Activated CD8-positive, alpha-beta T cell treated with anti-CD3 and anti-CD28 coated beads, Interleukin-2, amount 10 ng/mL, durations not matched to agents 7 days and 5 days (primary cell): ENCODE measurements around the gene UNC5C. TPM values are rescaled to one million over a fixed set of nuclear protein-coding genes. Genes with fewer than 3 reads are reported as not detected.
"Not testable (repeated sequence)": the region's sequence is repeated elsewhere in the genome, so short reads cannot be mapped to it uniquely, and the experiment has no call there.

Source experiments
- ATAC-seq: fragments of 150-1000 bp; cut with Tn5 transposase; one replicate; pipeline ENCODE4 v1.10.0; 2021; ENCODE audit warnings: moderate library complexity
- CTCF ChIA-PET: fragments of 350-600 bp; sonication (Branson Sonifier 250); formaldehyde crosslinking; loops from one replicate; lab custom pipeline; 2021; ENCODE audit warnings: antibody characterized with exemption; lab: Charles Lee
- POLR2A ChIA-PET: fragments of 350-600 bp; sonication (Branson Sonifier 250); formaldehyde crosslinking; loops from one replicate; lab custom pipeline; 2021; ENCODE audit warnings: antibody characterized with exemption; lab: Charles Lee
- DNase-seq: peaks from one replicate; pipeline ENCODE4 v3.0.0-alpha.2; 2020
- H3K27ac Mint-ChIP-seq: one replicate; pipeline ENCODE4 v1.8.0; 2021; ENCODE audit warnings: mild to moderate bottlenecking, mixed read lengths
- H3K27me3 Mint-ChIP-seq: one replicate; pipeline ENCODE4 v1.8.0; 2021; ENCODE audit warnings: low read depth, mixed read lengths
- H3K36me3 Mint-ChIP-seq: one replicate; pipeline ENCODE4 v1.8.0; 2021; ENCODE audit warnings: low read depth, mixed read lengths
- H3K4me1 Mint-ChIP-seq: one replicate; pipeline ENCODE4 v1.8.0; 2021; ENCODE audit warnings: low read depth, mixed read lengths
- H3K4me3 Mint-ChIP-seq: one replicate; pipeline ENCODE4 v1.8.0; 2021; ENCODE audit warnings: mild to moderate bottlenecking, mixed read lengths
- H3K9me3 Mint-ChIP-seq: one replicate; pipeline ENCODE4 v1.8.0; 2022; ENCODE audit warnings: mixed read lengths; ENCODE audit not compliant: insufficient read depth
- total RNA-seq, 2 experiments: library from RNA; stranded (reverse); gene quantifications; one replicate each; pipeline ENCODE4 v1.2.3, GENCODE V29; 2021

Gene UNC5C
- total RNA-seq, 2 experiments from 2014 or later = not detected

DNA sequence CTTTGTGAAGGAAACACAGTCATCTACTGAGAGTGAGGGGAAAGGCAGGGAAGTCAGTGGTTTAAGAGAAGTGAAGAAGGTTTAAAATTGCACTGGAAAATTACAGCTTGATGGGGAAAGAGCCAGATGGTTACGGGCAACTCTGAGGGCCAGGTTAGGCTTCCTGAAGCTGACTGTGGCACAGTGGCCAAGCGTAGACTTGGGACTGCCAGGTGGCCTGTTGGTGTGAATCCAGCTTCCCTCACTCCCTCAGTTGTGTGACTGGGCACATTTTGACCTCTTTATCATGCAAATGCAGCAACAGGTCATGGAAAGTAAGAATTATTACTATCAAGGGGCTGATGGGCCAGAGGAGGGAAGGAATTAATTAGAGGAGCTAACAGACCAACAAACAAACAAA lies 390.1 kb downstream of the UNC5C start:
- no peak for ATAC-seq

DNA sequence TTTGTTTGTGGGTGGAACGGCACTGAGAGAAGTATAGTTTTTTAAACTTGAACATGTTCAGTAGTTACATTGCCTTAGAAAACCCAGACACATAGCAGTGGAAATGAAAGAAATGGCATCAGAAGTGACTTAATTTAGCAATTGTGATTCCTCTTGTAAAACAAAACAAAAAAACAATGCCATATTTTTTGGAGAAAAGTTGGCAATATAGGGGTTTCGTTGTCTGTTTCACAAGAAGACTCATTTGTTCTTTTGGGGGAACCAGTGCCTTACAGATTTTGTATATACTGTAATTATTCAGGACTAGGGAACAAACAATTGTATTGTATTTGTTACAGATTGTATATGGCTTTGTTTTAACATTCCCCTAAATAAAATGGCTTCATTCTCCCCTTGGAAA lies 390.7 kb downstream of the UNC5C start:
- CTCF ChIA-PET = interaction anchor here (4.1 kb wide), 1 partner anchor 9 kb away, joined by 35 read pairs; no protein-coding TSS in a partner anchor
- Mint-ChIP-seq H3K27me3 (peaks cover 8% of the 10 kb centered on the region), H3K36me3 (peaks cover 4% of the 10 kb centered on the region), H3K4me3 (no peak overlapping the region), H3K27ac (no peak overlapping the region), H3K9me3 (no peaks in the 10 kb centered on the region), H3K4me1 (peaks cover 32% of the 10 kb centered on the region)
- ATAC-seq = no peak
- POLR2A ChIA-PET = no interaction called here
- no peak for DNase-seq

More for the DNA sequence above, 390.1 kb downstream of the UNC5C start:
- Mint-ChIP-seq H3K4me3 (no peak overlapping the region), H3K9me3 (no peaks in the 10 kb centered on the region), H3K27ac (no peak overlapping the region), H3K4me1 (peaks cover 32% of the 10 kb centered on the region), H3K27me3 (peaks cover 8% of the 10 kb centered on the region), H3K36me3 (peaks cover 4% of the 10 kb centered on the region)
- no peak for DNase-seq
- ChIA-PET POLR2A (no interaction called here), CTCF (no interaction called here)

DNA sequence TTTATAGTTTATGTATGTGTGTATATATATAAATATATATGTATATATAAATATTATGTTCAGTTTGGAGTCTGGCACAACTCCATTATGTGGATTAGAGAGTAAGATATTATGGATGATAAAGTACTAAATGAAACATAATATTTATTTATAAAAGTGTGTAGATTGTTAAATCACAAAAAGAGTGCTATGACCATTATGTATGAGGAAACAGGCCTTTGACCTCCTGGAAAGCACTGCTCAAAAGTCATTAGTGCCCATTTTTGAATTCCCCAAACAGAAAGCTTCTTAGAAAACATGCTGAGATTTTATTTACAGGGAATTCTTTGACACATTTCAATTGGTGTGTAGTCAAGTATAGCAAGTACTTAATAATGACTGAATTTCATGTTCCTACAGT lies 391.2 kb downstream of the UNC5C start:
- Mint-ChIP-seq H3K36me3 (peaks cover 4% of the 10 kb centered on the region), H3K9me3 (no peaks in the 10 kb centered on the region), H3K4me1 (peaks cover 32% of the 10 kb centered on the region), H3K4me3 (no peak overlapping the region), H3K27ac (no peak overlapping the region), H3K27me3 (peaks cover 5% of the 10 kb centered on the region)
- ChIA-PET CTCF (interaction anchor here (4.1 kb wide), 1 partner anchor 10 kb away, joined by 35 read pairs; no protein-coding TSS in a partner anchor), POLR2A (no interaction called here)
- no peak for DNase-seq
- no peak for ATAC-seq

DNA sequence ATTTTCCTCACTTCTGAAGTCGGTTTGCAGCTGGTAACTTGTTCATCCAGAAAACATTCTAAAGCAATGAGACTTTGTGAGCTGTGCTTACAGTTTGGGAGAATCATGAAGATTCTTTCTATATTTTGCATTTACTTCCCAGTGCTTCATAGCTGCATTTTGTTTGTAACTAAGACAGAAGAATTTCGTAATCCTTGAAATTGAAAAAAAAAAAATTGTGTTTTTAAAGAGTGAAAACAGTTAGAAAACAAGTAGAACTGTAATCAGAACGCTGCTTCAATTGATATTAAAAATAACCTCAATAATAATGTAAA lies 392.4 kb downstream of the UNC5C start:
- DNase-seq (no peak), ATAC-seq (peak; percentile 6)
- CTCF ChIA-PET = interaction anchor here (0.9 to 4.1 kb wide), 3 partner anchors 8 to 31 kb away, joined by 3 to 35 read pairs (median 3); no protein-coding TSS in a partner anchor
- H3K9me3 Mint-ChIP-seq = no peaks in the 10 kb centered on the region
- peaks cover 5% of the 10 kb centered on the region for H3K27me3 Mint-ChIP-seq
- H3K4me3 Mint-ChIP-seq = peak overlapping the region; percentile 61
- peak overlapping the region; percentile 92 for H3K27ac Mint-ChIP-seq
- peaks cover 32% of the 10 kb centered on the region for H3K4me1 Mint-ChIP-seq
- POLR2A ChIA-PET = no interaction called here
- H3K36me3 Mint-ChIP-seq = peaks cover 4% of the 10 kb centered on the region

DNA sequence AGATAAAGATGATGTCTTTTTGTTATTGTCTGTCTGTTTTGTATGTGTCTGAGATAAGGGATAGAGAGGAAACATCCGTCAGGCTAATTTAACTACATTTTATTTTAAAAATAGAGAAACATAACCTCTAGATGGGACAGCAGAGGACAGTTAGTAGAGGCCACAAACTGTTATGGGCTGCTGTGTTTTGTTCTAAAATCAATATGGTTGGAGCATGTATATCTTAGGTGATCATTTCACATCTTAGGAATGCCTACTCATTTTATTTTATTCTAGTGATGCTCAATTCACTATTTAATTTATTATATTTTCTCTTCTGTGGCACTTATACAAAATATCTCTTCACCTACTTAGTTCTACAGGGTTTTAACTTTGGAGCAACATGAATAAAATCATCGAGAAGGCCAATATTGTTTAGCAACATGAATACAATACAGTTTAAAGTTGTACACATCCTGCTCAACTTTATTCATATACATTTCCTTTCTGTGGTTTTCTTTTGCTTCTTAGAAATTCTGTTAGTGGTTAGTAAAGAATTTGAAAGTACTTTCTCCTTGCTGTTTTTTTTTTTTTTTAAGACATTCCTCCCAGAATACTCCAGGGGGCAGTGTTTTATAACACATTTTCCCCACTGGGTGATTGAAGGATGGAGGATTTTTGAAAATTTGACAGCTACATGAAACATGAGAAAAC lies 392.9 kb downstream of the UNC5C start:
- H3K27me3 Mint-ChIP-seq = peaks cover 5% of the 10 kb centered on the region
- H3K9me3 Mint-ChIP-seq = no peaks in the 10 kb centered on the region
- DNase-seq (peak; percentile 29), ATAC-seq (peak; percentile 87)
- peaks cover 32% of the 10 kb centered on the region for H3K4me1 Mint-ChIP-seq
- peak overlapping the region; percentile 92 for H3K27ac Mint-ChIP-seq
- ChIA-PET POLR2A (no interaction called here), CTCF (interaction anchor here (0.9 to 4.1 kb wide), 3 partner anchors 8 to 30 kb away, joined by 3 to 35 read pairs (median 3); no protein-coding TSS in a partner anchor)
- H3K36me3 Mint-ChIP-seq = peaks cover 4% of the 10 kb centered on the region
- H3K4me3 Mint-ChIP-seq = peak overlapping the region; percentile 61

DNA sequence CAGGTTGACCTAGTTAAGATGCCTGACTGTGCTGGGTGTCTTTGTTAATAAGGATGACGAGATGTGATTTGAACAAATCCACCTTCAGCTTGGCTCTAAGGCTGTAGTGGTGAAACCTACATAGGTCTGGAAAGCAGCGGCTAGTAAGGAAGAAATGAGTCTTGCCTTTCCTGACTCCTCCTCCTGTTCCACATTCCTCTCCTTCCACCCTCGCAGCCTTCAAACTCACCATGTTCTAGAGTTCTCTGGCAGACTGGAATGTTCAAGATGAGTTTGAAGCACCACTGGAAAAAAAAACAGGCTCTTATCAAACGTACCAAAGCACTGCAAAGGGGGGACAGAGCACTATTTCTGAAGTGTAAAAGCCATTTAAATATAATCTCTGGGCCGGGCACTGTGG lies 395.6 kb downstream of the UNC5C start:
- no peaks in the 10 kb centered on the region for H3K9me3 Mint-ChIP-seq
- H3K27ac Mint-ChIP-seq = no peak overlapping the region
- DNase-seq = no peak
- CTCF ChIA-PET = no interaction called here
- H3K36me3 Mint-ChIP-seq = peaks cover 4% of the 10 kb centered on the region
- ATAC-seq = no peak
- H3K4me3 Mint-ChIP-seq = no peak overlapping the region
- no peaks in the 10 kb centered on the region for H3K27me3 Mint-ChIP-seq
- peaks cover 34% of the 10 kb centered on the region for H3K4me1 Mint-ChIP-seq
- POLR2A ChIA-PET = no interaction called here

DNA sequence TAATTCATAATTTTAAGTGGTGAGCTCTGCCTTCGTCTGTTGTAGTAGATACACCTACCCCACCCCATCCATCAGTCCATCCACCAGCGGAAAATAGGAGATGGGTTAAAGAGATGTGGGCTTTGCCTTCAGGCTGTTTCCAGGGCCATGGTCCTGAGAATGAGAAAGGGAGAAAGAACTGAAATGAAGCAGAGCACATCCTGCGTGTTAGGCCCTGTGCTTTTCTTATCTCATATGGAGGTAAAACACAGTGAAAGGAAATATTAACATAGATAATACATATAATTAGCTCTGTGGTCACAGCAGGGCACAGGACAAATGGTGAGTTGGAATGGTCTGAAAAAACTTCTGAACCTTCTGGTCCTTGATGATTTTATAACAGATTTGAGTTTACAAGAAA lies 397.5 kb downstream of the UNC5C start:
- ChIA-PET CTCF (no interaction called here), POLR2A (no interaction called here)
- ATAC-seq = no peak
- no peak overlapping the region for H3K4me3 Mint-ChIP-seq
- no peak for DNase-seq
- peaks cover 27% of the 10 kb centered on the region for H3K4me1 Mint-ChIP-seq
- H3K27me3 Mint-ChIP-seq = peaks cover 3% of the 10 kb centered on the region
- H3K36me3 Mint-ChIP-seq = peaks cover 4% of the 10 kb centered on the region
- H3K27ac Mint-ChIP-seq = no peak overlapping the region
- H3K9me3 Mint-ChIP-seq = no peaks in the 10 kb centered on the region

DNA sequence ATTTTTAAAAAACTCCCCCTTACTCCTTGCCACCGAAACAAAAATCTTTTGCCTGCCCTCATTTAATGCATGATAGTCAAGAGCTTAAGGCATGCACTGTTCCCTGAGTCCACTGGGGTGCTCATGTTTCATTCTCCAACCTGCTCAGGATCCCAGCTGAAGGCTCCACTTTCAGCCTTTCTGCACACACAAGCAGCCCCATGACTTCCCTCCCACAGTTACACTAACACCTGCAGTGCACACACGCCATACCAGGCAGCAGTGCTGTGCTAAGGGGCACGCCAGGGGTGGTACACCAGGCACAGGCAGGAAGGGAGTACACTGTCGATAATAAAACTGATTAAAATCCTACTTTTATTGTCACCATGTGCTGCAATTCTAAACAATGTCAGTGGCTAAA lies 405.8 kb downstream of the UNC5C start:
- Mint-ChIP-seq H3K4me1 (no peaks in the 10 kb centered on the region), H3K27me3 (peaks cover 16% of the 10 kb centered on the region), H3K9me3 (no peaks in the 10 kb centered on the region), H3K27ac (no peak overlapping the region), H3K4me3 (no peak overlapping the region), H3K36me3 (no peaks in the 10 kb centered on the region)
- no peak for DNase-seq
- ATAC-seq = no peak
- CTCF ChIA-PET = no interaction called here
- POLR2A ChIA-PET = no interaction called here

DNA sequence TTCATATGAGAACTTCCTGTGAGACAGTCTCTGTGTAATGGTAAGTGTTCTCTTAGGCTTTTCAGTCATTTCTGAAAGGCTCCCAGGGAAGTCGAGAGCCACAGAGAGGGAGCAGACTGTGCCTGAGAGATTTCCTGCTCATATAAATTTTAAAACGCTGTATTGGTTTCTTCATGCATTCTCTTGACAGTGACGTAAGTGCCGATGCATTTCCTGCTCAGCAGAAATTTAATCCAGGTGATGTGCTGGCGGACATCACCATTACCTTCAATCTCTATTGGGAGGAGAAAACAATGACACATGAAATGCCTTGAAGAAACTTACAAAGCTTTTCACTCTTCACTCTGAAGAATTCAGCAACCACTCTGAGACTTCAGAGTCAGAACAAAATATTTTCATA lies 407.4 kb downstream of the UNC5C start:
- Mint-ChIP-seq H3K27me3 (peaks cover 17% of the 10 kb centered on the region), H3K9me3 (no peaks in the 10 kb centered on the region), H3K27ac (no peak overlapping the region), H3K36me3 (no peaks in the 10 kb centered on the region), H3K4me3 (no peak overlapping the region), H3K4me1 (no peaks in the 10 kb centered on the region)
- CTCF ChIA-PET = no interaction called here
- DNase-seq (no peak), ATAC-seq (no peak)
- POLR2A ChIA-PET = no interaction called here

DNA sequence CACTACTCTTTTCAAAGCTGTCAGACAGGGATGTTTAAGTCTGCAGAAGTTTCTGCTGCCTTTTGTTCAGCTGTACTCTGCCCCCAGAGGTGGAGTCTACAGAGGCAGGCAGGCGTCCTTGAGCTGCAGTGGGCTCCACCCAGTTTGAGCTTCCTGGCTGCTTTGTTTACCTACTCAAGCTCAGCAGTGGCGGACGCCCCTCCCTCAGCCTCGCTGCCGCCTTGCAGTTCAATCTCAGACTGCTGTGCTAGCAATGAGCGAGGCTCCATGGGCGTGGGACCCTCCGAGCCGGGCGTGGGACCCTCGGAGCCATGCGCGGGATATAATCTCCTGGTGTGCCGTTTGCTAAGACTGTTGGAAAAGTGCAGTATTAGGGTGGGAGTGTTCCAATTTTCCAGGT lies 409.3 kb downstream of the UNC5C start:
- ATAC-seq, H3K27me3 Mint-ChIP-seq, H3K27ac Mint-ChIP-seq, H3K4me1 Mint-ChIP-seq, H3K36me3 Mint-ChIP-seq, CTCF ChIA-PET, DNase-seq, POLR2A ChIA-PET, H3K4me3 Mint-ChIP-seq, H3K9me3 Mint-ChIP-seq: not testable (repeated sequence)

DNA sequence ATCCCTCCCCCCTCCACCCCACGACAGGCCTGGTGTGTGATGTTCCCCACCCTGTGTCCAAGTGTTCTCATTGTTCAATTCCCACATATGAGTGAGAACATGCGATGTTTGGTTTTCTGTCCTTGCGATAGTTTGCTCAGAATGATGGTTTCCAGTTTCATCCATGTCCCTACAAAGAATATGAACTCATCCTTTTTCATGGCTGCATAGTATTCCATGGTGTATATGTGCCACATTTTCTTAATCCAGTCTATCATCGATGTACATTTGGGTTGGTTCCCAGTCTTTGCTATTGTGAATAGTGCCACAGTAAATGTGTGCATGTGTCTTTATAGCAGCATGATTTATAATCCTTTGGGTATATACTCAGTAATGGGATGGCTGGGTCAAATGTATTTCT lies 414.8 kb downstream of the UNC5C start:
- H3K4me3 Mint-ChIP-seq, POLR2A ChIA-PET, H3K36me3 Mint-ChIP-seq, H3K9me3 Mint-ChIP-seq, ATAC-seq, DNase-seq, H3K4me1 Mint-ChIP-seq, CTCF ChIA-PET, H3K27ac Mint-ChIP-seq: not testable (repeated sequence)
- H3K27me3 Mint-ChIP-seq = peaks cover 14% of the 10 kb centered on the region

DNA sequence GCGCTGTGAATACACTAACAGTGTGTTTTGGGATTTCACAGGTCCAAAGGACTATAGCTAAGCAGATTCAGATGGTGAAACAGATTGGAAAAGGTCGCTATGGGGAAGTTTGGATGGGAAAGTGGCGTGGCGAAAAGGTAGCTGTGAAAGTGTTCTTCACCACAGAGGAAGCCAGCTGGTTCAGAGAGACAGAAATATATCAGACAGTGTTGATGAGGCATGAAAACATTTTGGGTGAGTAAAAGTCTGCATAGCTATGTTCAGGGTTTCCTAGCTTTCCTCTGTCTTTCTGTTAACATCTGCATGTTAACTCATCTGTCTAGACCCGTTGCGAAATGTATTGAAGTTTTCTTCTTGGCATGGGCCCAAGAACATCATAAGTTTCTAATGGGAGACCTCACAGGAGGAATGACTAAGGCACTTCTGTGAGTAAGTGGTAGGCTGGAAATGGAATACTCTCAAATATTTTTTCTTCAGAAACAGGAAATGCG lies 418.9 kb downstream of the UNC5C start:
- peaks cover 9% of the 10 kb centered on the region for H3K27me3 Mint-ChIP-seq
- no peak for ATAC-seq
- POLR2A ChIA-PET = no interaction called here

More for the DNA sequence above, 418.9 kb downstream of the UNC5C start:
- DNase-seq = no peak
- peaks cover 2% of the 10 kb centered on the region for H3K4me1 Mint-ChIP-seq
- no peak overlapping the region for H3K4me3 Mint-ChIP-seq
- no peaks in the 10 kb centered on the region for H3K9me3 Mint-ChIP-seq
- H3K36me3 Mint-ChIP-seq = no peaks in the 10 kb centered on the region
- no peak overlapping the region for H3K27ac Mint-ChIP-seq
- CTCF ChIA-PET = no interaction called here
